NCI-H146 treated with DMSO at 0.1 percent for 48 hours (cell line): ENCODE results near the gene MYBBP1A.

Experiments
- DNase-seq: peaks from one replicate; lab custom pipeline; 2025; ENCODE audit not compliant: unreplicated experiment; lab: John Stamatoyannopoulos, UW

The MYBBP1A gene

GRCh38 chr17:4520894-4521600 lies 34.1 kb downstream of the MYBBP1A start:
- no peak for DNase-seq

GRCh38 chr17:4520060-4520893 lies 34.9 kb downstream of the MYBBP1A start:
- DNase-seq, result no peak

GRCh38 chr17:4519361-4519788 lies 35.8 kb downstream of the MYBBP1A start:
- DNase-seq, result no peak

- DNase-seq, result no peak
Measured at GRCh38 chr17:4518901-4519300, 36.3 kb downstream of the MYBBP1A start.

GRCh38 chr17:4516735-4517134 lies 38.4 kb downstream of the MYBBP1A start:
- no peak for DNase-seq

- no peak for DNase-seq
Measured at GRCh38 chr17:4515501-4515900, 39.7 kb downstream of the MYBBP1A start.

- no peak for DNase-seq
Measured at GRCh38 chr17:4514779-4515178, 40.4 kb downstream of the MYBBP1A start.

GRCh38 chr17:4514206-4514605 lies 41.0 kb downstream of the MYBBP1A start:
- no peak for DNase-seq

GRCh38 chr17:4513113-4514032 lies 41.8 kb downstream of the MYBBP1A start:
- no peak for DNase-seq

- no peak for DNase-seq
Measured at GRCh38 chr17:4512156-4513112, 42.8 kb downstream of the MYBBP1A start.

GRCh38 chr17:4511199-4511932 lies 43.8 kb downstream of the MYBBP1A start:
- DNase-seq, result no peak

GRCh38 chr17:4510618-4510941 lies 44.6 kb downstream of the MYBBP1A start:
- DNase-seq, result no peak

GRCh38 chr17:4509923-4510617 lies 45.1 kb downstream of the MYBBP1A start:
- DNase-seq, result no peak

- no peak for DNase-seq
Measured at GRCh38 chr17:4509401-4509800, 45.8 kb downstream of the MYBBP1A start.

- DNase-seq, result no peak
Measured at GRCh38 chr17:4508207-4508606, 47.0 kb downstream of the MYBBP1A start.

GRCh38 chr17:4507361-4508111 lies 47.6 kb downstream of the MYBBP1A start:
- no peak for DNase-seq

- no peak for DNase-seq
Measured at GRCh38 chr17:4506892-4507291, 48.3 kb downstream of the MYBBP1A start.

- no peak for DNase-seq
Measured at GRCh38 chr17:4506175-4506813, 48.9 kb downstream of the MYBBP1A start.
